Stimulated activated CD8-positive, alpha-beta memory T cell treated with anti-CD3 and anti-CD28 coated beads, Interleukin-7, amount 100 ng/mL, for 24 hours (primary cell): Measurements from ENCODE around the gene C10orf120.

ENCODE experiments used
- DNase-seq: peaks from one replicate; pipeline ENCODE4 v3.0.0-alpha.2; 2020; ENCODE audit warnings: low read depth

The C10orf120 gene

GRCh38 chr10:122703483-122704448 lies 4.1 kb upstream of the C10orf120 start:
- peak; percentile 15 for DNase-seq

GRCh38 chr10:122702275-122702674 lies 2.6 kb upstream of the C10orf120 start:
- DNase-seq = no peak

- no peak for DNase-seq
Observed at GRCh38 chr10:122701652-122702051, 2.0 kb upstream of the C10orf120 start.

- DNase-seq = no peak
Observed at GRCh38 chr10:122696687-122697086, 3.0 kb downstream of the C10orf120 start.

GRCh38 chr10:122692744-122693143 lies 6.9 kb downstream of the C10orf120 start:
- DNase-seq = no peak

GRCh38 chr10:122689146-122689820 lies 10.4 kb downstream of the C10orf120 start:
- DNase-seq = no peak

GRCh38 chr10:122688293-122688989 lies 11.2 kb downstream of the C10orf120 start:
- DNase-seq = no peak

GRCh38 chr10:122682522-122682921 lies 17.1 kb downstream of the C10orf120 start:
- no peak for DNase-seq

- DNase-seq = no peak
Observed at GRCh38 chr10:122678266-122678665, 21.4 kb downstream of the C10orf120 start.

- no peak for DNase-seq
Observed at GRCh38 chr10:122675278-122675677, 24.4 kb downstream of the C10orf120 start.

- no peak for DNase-seq
Observed at GRCh38 chr10:122674781-122675180, 24.9 kb downstream of the C10orf120 start.

GRCh38 chr10:122673731-122674130 lies 25.9 kb downstream of the C10orf120 start:
- no peak for DNase-seq

GRCh38 chr10:122673269-122673668 lies 26.4 kb downstream of the C10orf120 start:
- DNase-seq = no peak

GRCh38 chr10:122672655-122673054 lies 27.0 kb downstream of the C10orf120 start:
- no peak for DNase-seq

GRCh38 chr10:122671355-122671754 lies 28.3 kb downstream of the C10orf120 start:
- no peak for DNase-seq

- no peak for DNase-seq
Observed at GRCh38 chr10:122669842-122670241, 29.8 kb downstream of the C10orf120 start.

GRCh38 chr10:122669045-122669444 lies 30.6 kb downstream of the C10orf120 start:
- no peak for DNase-seq

- DNase-seq = no peak
Observed at GRCh38 chr10:122665946-122666345, 33.7 kb downstream of the C10orf120 start.

- no peak for DNase-seq
Observed at GRCh38 chr10:122665329-122665860, 34.3 kb downstream of the C10orf120 start.

GRCh38 chr10:122664501-122664900 lies 35.1 kb downstream of the C10orf120 start:
- no peak for DNase-seq

GRCh38 chr10:122663516-122664130 lies 36.0 kb downstream of the C10orf120 start:
- no peak for DNase-seq

- DNase-seq = no peak
Observed at GRCh38 chr10:122662231-122662630, 37.4 kb downstream of the C10orf120 start.
